GM10266 (cell line): ENCODE measurements around the gene SPCS2.

ENCODE experiments used
- DNase-seq: peaks from one replicate; pipeline ENCODE4 v3.0.0; 2012; ENCODE audit errors: extremely low spot score
- CTCF ChIP-seq: IDR thresholded peaks from 2 replicates; pipeline ENCODE4 v1.5.1; 2012; ENCODE audit warnings: mild to moderate bottlenecking, low read depth; ENCODE audit not compliant: control insufficient read depth, insufficient read depth; ENCODE audit errors: missing control alignments

SPCS2 gene

GRCh38 chr11:75024764-75025211 lies 75.7 kb downstream of the SPCS2 start:
- no peak for DNase-seq
- TF ChIP-seq CTCF, result no peak

- TF ChIP-seq CTCF, result no peak
- DNase-seq, result no peak
Observed at GRCh38 chr11:75025561-75025960, 76.5 kb downstream of the SPCS2 start.

- TF ChIP-seq CTCF, result no peak
- DNase-seq, result no peak
Observed at GRCh38 chr11:75028321-75028720, 79.3 kb downstream of the SPCS2 start.
